Measurements from ENCODE around the gene DLGAP4. TPM values are rescaled to one million over a fixed set of nuclear protein-coding genes. Genes with fewer than 3 reads are reported as not detected.

The DLGAP4 gene
- total and polyA plus RNA-seq, 2 of the 13 experiments (the other 11 are each of a cell fraction or from before 2014, with no cell fraction given), result 15.2 to 26.7 TPM

- TF ChIP-seq ZIK1 (CRISPR knock-in tag; IDR thresholded peaks at IDR 0.05; ENCODE audit: borderline replicate concordance, low read depth) (0 out of 2 replicates have a peak, but pooled peaks have one; percentile 38), GLI4 (CRISPR knock-in tag; IDR thresholded peaks at IDR 0.05; ENCODE audit: borderline replicate concordance) (no peak), IRF1 (CRISPR knock-in tag; IDR thresholded peaks at IDR 0.05; ENCODE audit: low read depth) (0 out of 2 replicates have a peak, but pooled peaks have one; percentile 25), NONO (IDR thresholded peaks at IDR 0.05) (0 out of 2 replicates have a peak, but pooled peaks have one; percentile 66), NONO (CRISPR knock-in tag; conservative IDR thresholded peaks at IDR 0.05) (peak; percentile 52; the same call in 1 of the 2 replicates), MYC (CRISPR knock-in tag; IDR thresholded peaks at IDR 0.05; ENCODE audit: borderline replicate concordance) (peak; percentile 65; the same call in 1 of the 2 replicates), NR1H2 (CRISPR knock-in tag; IDR thresholded peaks at IDR 0.05; ENCODE audit: borderline replicate concordance, low read depth) (no peak), MAZ (IDR thresholded peaks at IDR 0.05; ENCODE audit: borderline replicate concordance, low read depth, low read length) (0 out of 2 replicates have a peak, but pooled peaks have one; percentile 44), MAZ (CRISPR knock-in tag; IDR thresholded peaks at IDR 0.05; ENCODE audit: low read depth) (no peak), MEF2D (CRISPR knock-in tag; IDR thresholded peaks at IDR 0.05) (peak; percentile 95), NR2F6 (IDR thresholded peaks at IDR 0.05) (no peak), NR2F6 (CRISPR knock-in tag; IDR thresholded peaks at IDR 0.05) (peak; percentile 41; the same call in 1 of the 2 replicates), ZNF512B (CRISPR knock-in tag; IDR thresholded peaks at IDR 0.05; ENCODE audit: borderline replicate concordance) (0 out of 2 replicates have a peak, but pooled peaks have one; percentile 16), ZNF451 (CRISPR knock-in tag; IDR thresholded peaks at IDR 0.05) (peak; percentile 73; the same call in 1 of the 2 replicates), KDM5B (CRISPR knock-in tag; IDR thresholded peaks at IDR 0.05; ENCODE audit: borderline replicate concordance) (peak; percentile 62; the same call in 1 of the 2 replicates), RBAK (CRISPR knock-in tag; IDR thresholded peaks at IDR 0.05) (no peak), ZNF839 (CRISPR knock-in tag; IDR thresholded peaks at IDR 0.05; ENCODE audit: borderline replicate concordance) (0 out of 2 replicates have a peak, but pooled peaks have one; percentile 21), SALL1 (CRISPR knock-in tag; IDR thresholded peaks at IDR 0.05) (peak; percentile 47; the same call in 1 of the 2 replicates), NR0B2 (CRISPR knock-in tag; IDR thresholded peaks at IDR 0.05) (peak; percentile 69), NRL (CRISPR knock-in tag; IDR thresholded peaks at IDR 0.05; ENCODE audit: borderline replicate concordance) (peak; percentile 66; the same call in 1 of the 2 replicates), PBX2 (CRISPR knock-in tag; IDR thresholded peaks at IDR 0.05) (peak; percentile 72), ZNF121 (CRISPR knock-in tag; IDR thresholded peaks at IDR 0.05) (0 out of 2 replicates have a peak, but pooled peaks have one; percentile 5), ZNF597 (CRISPR knock-in tag; IDR thresholded peaks at IDR 0.05) (no peak)
Observed at GRCh38 chr20:36454698-36455427, 148.7 kb downstream of the DLGAP4 start (continued).

Measured in HepG2 (cell line).